NCI-H1092 treated with DMSO at 0.1 percent for 48 hours (cell line): ENCODE measurements around the gene FMO3.

Experiments used
- DNase-seq: peaks from one replicate; lab custom pipeline; 2025; lab: John Stamatoyannopoulos, UW

Gene FMO3

GRCh38 chr1:171090604-171091003 is at the start of gene FMO3:
Gene FMO3 (plus strand): TSS chr1:171090905. CDS start chr1:171092659, 1,754 bp downstream.
- no peak for DNase-seq

- no peak for DNase-seq
Measured at GRCh38 chr1:171048014-171048413, 42.7 kb upstream of the FMO3 start.

GRCh38 chr1:171052977-171053376 is 37.7 kb upstream of the FMO3 start:
- DNase-seq, result no peak

GRCh38 chr1:171055966-171056643 is 34.6 kb upstream of the FMO3 start:
- no peak for DNase-seq

- DNase-seq, result no peak
Measured at GRCh38 chr1:171061425-171062143, 29.1 kb upstream of the FMO3 start.

DNA sequence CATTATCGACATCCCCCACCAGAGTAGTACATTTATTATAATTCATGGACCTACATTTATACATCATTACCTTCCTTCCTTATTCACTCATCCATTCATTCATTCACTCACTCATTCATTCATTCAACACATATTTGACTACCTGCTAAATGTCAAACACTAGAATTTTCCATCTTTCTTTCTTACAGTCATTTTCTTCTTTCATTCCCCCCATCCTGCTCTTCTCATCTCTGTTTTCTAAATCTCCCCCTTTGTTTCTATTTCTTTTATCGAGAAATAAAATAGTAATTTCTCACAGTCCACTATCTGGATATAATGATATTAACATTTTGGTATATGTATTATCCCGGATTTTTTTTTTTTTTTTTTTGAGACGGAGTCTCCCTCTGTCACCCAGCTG is 27.8 kb upstream of the FMO3 start:
- no peak for DNase-seq

GRCh38 chr1:171075041-171075440 is 15.7 kb upstream of the FMO3 start:
- no peak for DNase-seq

- DNase-seq, result peak; percentile 23
Measured at GRCh38 chr1:171081314-171081753, 9.4 kb upstream of the FMO3 start.

DNA sequence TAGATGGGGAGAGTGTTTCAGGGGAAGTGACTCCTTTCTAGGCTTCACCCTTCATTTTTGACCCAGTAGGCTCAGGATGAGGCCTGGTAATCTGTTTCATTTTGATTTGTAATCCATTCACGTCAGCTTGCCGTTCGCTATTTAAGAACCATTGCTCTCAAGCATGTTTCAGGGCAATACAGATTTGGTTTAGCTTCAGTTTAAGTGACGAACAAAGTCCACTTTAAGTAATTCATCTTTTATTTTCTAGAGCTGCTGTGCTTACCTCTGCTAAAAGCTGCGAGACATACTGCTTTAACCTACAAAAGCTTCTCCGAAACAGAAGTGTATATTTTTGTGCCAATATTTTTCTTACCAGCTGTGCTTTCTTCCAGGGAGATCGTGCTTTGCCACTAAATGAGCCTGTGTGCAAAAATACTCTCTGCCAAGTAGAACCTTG is 8.9 kb upstream of the FMO3 start:
- DNase-seq, result no peak

GRCh38 chr1:171082606-171083005 is 8.1 kb upstream of the FMO3 start:
- DNase-seq, result no peak

DNA sequence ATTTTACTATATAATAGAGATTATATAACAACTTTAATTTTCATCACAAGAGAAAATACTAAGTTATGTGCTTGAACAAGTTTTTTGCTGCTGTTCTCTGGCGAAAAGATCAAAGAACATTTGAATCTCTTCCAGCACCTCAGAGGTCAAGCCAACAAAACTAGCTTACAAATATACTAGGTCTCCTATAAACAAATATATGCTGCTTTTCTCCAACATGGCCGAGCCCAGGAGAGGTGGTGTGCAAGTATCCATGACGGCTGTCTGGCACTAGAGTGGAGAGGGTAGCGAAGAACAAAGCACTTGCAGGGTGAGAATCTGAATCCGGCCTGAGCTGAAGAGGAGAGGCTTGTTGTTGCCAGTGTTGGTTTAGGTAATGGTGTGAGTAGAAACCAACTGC is 7.5 kb upstream of the FMO3 start:
- peak; percentile 29 for DNase-seq

GRCh38 chr1:171084091-171084490 is 6.6 kb upstream of the FMO3 start:
- no peak for DNase-seq

DNA sequence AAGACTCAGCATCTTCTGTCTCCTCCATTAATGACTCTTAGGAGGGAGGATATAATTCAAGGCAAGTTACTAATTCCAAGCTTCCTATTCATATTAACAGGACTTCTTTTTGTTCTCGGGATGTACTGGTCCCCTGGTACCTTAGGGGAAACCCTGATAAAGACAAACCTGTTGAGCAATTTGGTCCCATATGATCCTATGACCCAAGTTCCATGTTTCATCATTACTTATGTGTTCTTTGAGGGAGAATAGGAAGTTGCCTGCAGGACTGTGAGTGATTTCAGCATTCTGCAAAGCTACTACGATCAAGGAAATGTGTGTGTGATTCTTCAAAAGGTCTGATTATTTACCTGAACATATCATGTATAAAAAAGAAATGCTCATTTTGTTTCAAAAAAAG is 5.8 kb upstream of the FMO3 start:
- no peak for DNase-seq

- DNase-seq, result no peak
Measured at GRCh38 chr1:171087896-171088295, 2.8 kb upstream of the FMO3 start.

DNA sequence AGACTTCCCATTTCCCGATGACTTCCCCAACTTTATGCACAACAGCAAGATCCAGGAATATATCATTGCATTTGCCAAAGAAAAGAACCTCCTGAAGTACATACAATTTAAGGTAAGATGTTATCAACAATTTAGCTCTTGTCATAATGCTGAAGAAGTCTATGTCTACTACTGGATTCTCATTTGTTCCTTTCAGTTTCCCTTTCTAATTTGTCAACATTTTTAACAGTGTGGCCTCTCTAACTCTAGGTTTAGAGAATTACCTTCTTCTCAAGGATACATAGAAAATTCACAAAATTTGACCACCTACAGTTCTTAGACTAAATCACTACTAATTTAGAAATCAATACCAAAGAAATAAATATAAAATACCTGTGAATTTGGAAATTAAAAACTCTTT is 13.2 kb downstream of the FMO3 start:
- no peak for DNase-seq

DNA sequence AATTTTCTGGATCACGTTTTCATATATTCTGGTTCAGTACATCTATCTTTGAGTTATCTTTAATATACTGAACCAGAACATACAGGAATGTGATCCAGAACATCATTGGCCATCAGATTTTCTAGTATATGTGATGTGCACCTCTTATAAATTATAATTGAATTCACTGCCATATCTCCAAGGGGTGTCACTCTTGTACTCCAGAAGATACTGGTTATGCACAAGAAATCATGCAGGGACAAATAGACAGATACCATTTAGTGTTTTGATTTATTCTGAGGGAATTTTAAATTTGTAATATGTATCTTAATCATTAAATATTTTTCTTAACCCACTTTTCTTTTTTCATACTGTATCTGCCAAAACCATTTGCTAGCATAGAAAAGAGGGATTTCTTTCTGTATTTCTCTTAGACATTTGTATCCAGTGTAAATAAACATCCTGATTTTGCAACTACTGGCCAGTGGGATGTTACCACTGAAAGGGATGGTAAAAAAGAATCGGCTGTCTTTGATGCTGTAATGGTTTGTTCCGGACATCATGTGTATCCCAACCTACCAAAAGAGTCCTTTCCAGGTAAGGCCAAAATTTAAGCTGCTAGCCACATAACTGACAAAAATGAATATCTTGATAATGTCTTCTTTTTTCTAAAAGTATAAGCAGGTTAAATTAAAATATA is 16.7 kb downstream of the FMO3 start:
- no peak for DNase-seq

DNA sequence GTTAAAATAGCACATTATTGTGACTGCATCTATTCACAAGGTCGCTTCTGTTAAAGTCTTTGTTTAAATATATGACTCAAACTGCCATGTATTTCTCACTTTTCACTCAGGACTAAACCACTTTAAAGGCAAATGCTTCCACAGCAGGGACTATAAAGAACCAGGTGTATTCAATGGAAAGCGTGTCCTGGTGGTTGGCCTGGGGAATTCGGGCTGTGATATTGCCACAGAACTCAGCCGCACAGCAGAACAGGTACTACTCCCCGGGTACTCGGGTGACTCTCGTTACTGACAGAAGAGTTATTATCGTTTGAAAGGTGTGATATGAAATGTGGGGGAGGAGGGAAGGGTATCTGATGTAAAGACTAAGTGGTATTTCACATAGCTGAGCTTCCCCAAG is 17.3 kb downstream of the FMO3 start:
- DNase-seq, result no peak

- DNase-seq, result no peak
Measured at GRCh38 chr1:171109966-171110365, 19.3 kb downstream of the FMO3 start.

- no peak for DNase-seq
Measured at GRCh38 chr1:171110621-171111326, 20.1 kb downstream of the FMO3 start.

GRCh38 chr1:171112119-171112518 is 21.4 kb downstream of the FMO3 start:
- DNase-seq, result no peak

- no peak for DNase-seq
Measured at GRCh38 chr1:171113382-171113781, 22.7 kb downstream of the FMO3 start.

- no peak for DNase-seq
Measured at GRCh38 chr1:171115280-171115897, 24.7 kb downstream of the FMO3 start.
